HepG2 (cell line): ENCODE results near the gene HEXD. TPM values are rescaled to one million over a fixed set of nuclear protein-coding genes. Genes with fewer than 3 reads are reported as not detected.

Experiments used
- ATAC-seq: fragments of 200-7000 bp; cut with Tn5 transposase; 3 replicates; pipeline ENCODE4 v1.9.1; 2020; ENCODE audit warnings: mild to moderate bottlenecking, moderate library complexity
- BruUV-seq: library from RNA; stranded (reverse); fragments of 400-500 nt; replicated peaks from 2 replicates; lab custom pipeline; 2021; lab: Mats Ljungman, UMichigan
- CTCF ChIA-PET: fragments of 300-600 bp; formaldehyde crosslinking; extraction: SDS; loops from one replicate; lab custom pipeline; 2021; ENCODE audit warnings: low total read pairs, inconsistent platforms, low intra/inter-chr PET ratio; lab: Yijun Ruan, JAX
- POLR2A ChIA-PET: fragments of 350-600 bp; sonication (Branson Sonifier 250); formaldehyde crosslinking; loops from one replicate; lab custom pipeline; 2020; ENCODE audit warnings: antibody characterized with exemption, inconsistent platforms; lab: Yijun Ruan, JAX
- DNase-seq: peaks from one replicate; pipeline ENCODE4 v3.0.0-alpha.2; 2015; ENCODE audit warnings: low spot score
- FAIRE-seq: peaks from 3 replicates; lab custom pipeline; 2011; peaks lifted over from hg19 to GRCh38; lab: Jason Lieb, UNC
- H2AFZ ChIP-seq: one replicate; pipeline ENCODE4 v1.6.1; 2011; ENCODE audit warnings: low read length, inconsistent platforms
- H3K27ac ChIP-seq: fragments of 300-600 bp; 3 replicates; pipeline ENCODE4 v1.8.0; 2011; ENCODE audit warnings: mixed run types, mild to moderate bottlenecking, mixed read lengths, low read length, inconsistent platforms; ENCODE audit not compliant: insufficient read depth; ENCODE audit errors: extremely low read length
- H3K27me3 ChIP-seq, 2 experiments: fragments of 200-600 bp in 1 of 2; 2 replicates in 1 of 2; 3 replicates in 1 of 2; pipeline versions ENCODE4 v1.6.0 to v1.8.0; 2011; ENCODE audit warnings: low read length in 2 of 2, mild to moderate bottlenecking in 2 of 2, moderate library complexity in 2 of 2, inconsistent platforms in 1 of 2; ENCODE audit not compliant: insufficient read depth in 2 of 2, control insufficient read depth in 1 of 2
- H3K36me3 ChIP-seq, 2 experiments: fragments of 200-600 bp in 1 of 2; replicated peaks in 1 of 2; 2 replicates in 1 of 2; 3 replicates in 1 of 2; pipeline versions ENCODE4 v1.5.1 to v1.8.0; 2011; ENCODE audit warnings: low read length in 2 of 2, inconsistent platforms in 1 of 2; ENCODE audit not compliant: insufficient read depth in 2 of 2, control insufficient read depth in 1 of 2
- H3K4me1 ChIP-seq: 2 replicates; pipeline ENCODE4 v1.5.1; 2012; ENCODE audit warnings: low read length, inconsistent platforms; ENCODE audit not compliant: insufficient read depth
- H3K4me2 ChIP-seq: 2 replicates; pipeline ENCODE4 v1.6.0; 2011; ENCODE audit warnings: low read depth, low read length, inconsistent platforms
- H3K4me3 ChIP-seq, 3 experiments: fragments of 200-600 bp in 1 of 3; sonication (generic), shearing (Covaris generic) in 1 of 3; replicated peaks in 1 of 3; 2 replicates each; pipeline ENCODE4 v1.5.1; 2011 to 2016; ENCODE audit warnings: low read length in 3 of 3, inconsistent platforms in 2 of 3, low read depth in 2 of 3, mild to moderate bottlenecking in 2 of 3, control low read depth in 1 of 3, mixed read lengths in 1 of 3; ENCODE audit not compliant: insufficient read depth in 1 of 3
- H3K79me2 ChIP-seq: one replicate; pipeline ENCODE4 v1.6.1; 2011; ENCODE audit warnings: low read length, inconsistent platforms; ENCODE audit not compliant: insufficient read depth
- H3K9ac ChIP-seq: 2 replicates; pipeline ENCODE4 v1.6.0; 2011; ENCODE audit warnings: mild to moderate bottlenecking, low read depth, low read length, inconsistent platforms; ENCODE audit not compliant: insufficient read depth
- H3K9me3 ChIP-seq: 2 replicates; pipeline ENCODE4 v1.5.1; 2012; ENCODE audit warnings: mild to moderate bottlenecking, low read length
- H4K20me1 ChIP-seq: 2 replicates; pipeline ENCODE4 v1.6.0; 2011; ENCODE audit warnings: inconsistent platforms, mild to moderate bottlenecking, low read length, moderate library complexity; ENCODE audit not compliant: insufficient read depth
- AGO2 ChIP-seq: fragments of 200-400 bp; formaldehyde crosslinking; optimal IDR thresholded peaks from 2 replicates; pipeline ENCODE3; 2017; ENCODE audit warnings: mild to moderate bottlenecking, low read depth, low read length, moderate library complexity
- NFE2L1 ChIP-seq: sonication (generic); formaldehyde crosslinking; IDR thresholded peaks from 2 replicates; pipeline ENCODE4 v1.4.0; 2020; ENCODE audit warnings: missing genetic modification reagents, mild to moderate bottlenecking, borderline replicate concordance
- POLR2AphosphoS5 ChIP-seq: IDR thresholded peaks from 2 replicates; pipeline ENCODE4 v1.6.1; 2012; ENCODE audit warnings: low read depth, low read length
- RCOR2 ChIP-seq: IDR thresholded peaks from 2 replicates; pipeline ENCODE4 v1.6.1; 2016; ENCODE audit warnings: missing biosample characterization, missing genetic modification reagents
- REXO4 ChIP-seq: sonication (generic); formaldehyde crosslinking; IDR thresholded peaks from 2 replicates; pipeline ENCODE4 v1.8.0; 2022; ENCODE audit warnings: missing genetic modification reagents, mild to moderate bottlenecking, borderline replicate concordance
- ZBTB38 ChIP-seq: sonication (generic); formaldehyde crosslinking; IDR thresholded peaks from 2 replicates; pipeline ENCODE4 v1.5.1; 2020; ENCODE audit warnings: mild to moderate bottlenecking, missing genetic modification reagents
- ZNF841 ChIP-seq: sonication (generic); formaldehyde crosslinking; IDR thresholded peaks from 2 replicates; pipeline ENCODE4 v1.8.1; 2023; ENCODE audit warnings: missing genetic modification reagents, borderline replicate concordance
- WGBS: methylation state at CpG from one replicate; pipeline ENCODE4 v1.1.6; 2017; ENCODE audit warnings: low lambda C conversion rate; 5-methylcytosine and 5-hydroxymethylcytosine counted together
- in situ Hi-C: cut with HindIII; loops from 2 replicates; pipeline ENCODE4 v1.10.0; 2017; ENCODE audit warnings: low pct_unique_long_range_greater_than_20kb; ENCODE audit not compliant: extremely low pct_ligation_motif_present
- intact Hi-C: fragments of 100-400 bp; cut with micrococcal nuclease; formaldehyde crosslinking; loops from one replicate; pipeline ENCODE4 v1.10.0; 2022; ENCODE audit not compliant: unreplicated experiment
- polyA plus RNA-seq, 8 experiments: library from polyadenylated mRNA; depleted of rRNA in 3 of 8; stranded (reverse) in 7 of 8; unstranded in 1 of 8; fragments of >200 nt; fragmentation: Illumina TruSeq in 4 of 8; extraction: Trizol in 4 of 8; gene quantifications; 2 replicates each; pipeline versions ENCODE4 v1.2.1 to v1.2.3, GENCODE V29; 2011 to 2016; ENCODE audit warnings: low read depth in 4 of 8, missing spikeins in 1 of 8, mixed read lengths in 1 of 8; ENCODE audit not compliant: insufficient read depth in 1 of 8
- total RNA-seq, 5 experiments: library from RNA; depleted of rRNA; stranded (reverse); fragments of >200 nt; fragmentation: Illumina TruSeq; extraction: Trizol; gene quantifications; 2 replicates each; pipeline ENCODE4 v1.2.3, GENCODE V29; 2016; ENCODE audit warnings: low read depth in 1 of 5
- TF ChIP-seq, protein P1 (sequence below): sonication (generic); formaldehyde crosslinking; IDR thresholded peaks from 2 replicates; pipeline ENCODE4 v1.5.1; 2020; ENCODE audit warnings: mild to moderate bottlenecking, missing genetic modification reagents
- TF ChIP-seq, protein P2 (sequence below): sonication (generic); formaldehyde crosslinking; IDR thresholded peaks from 2 replicates; pipeline ENCODE4 v1.5.0; 2020; ENCODE audit warnings: missing genetic modification reagents, mild to moderate bottlenecking, borderline replicate concordance
- TF ChIP-seq, protein P3 (sequence below): IDR thresholded peaks from 2 replicates; pipeline ENCODE4 v1.6.1; 2018; ENCODE audit warnings: missing genetic modification reagents, mild to moderate bottlenecking, missing compliant biosample characterization

The HEXD gene
- total and polyA plus RNA-seq, 2 of the 13 experiments (the other 11 are each of a cell fraction or from before 2014, with no cell fraction given), result 22.3 to 41.8 TPM

DNA sequence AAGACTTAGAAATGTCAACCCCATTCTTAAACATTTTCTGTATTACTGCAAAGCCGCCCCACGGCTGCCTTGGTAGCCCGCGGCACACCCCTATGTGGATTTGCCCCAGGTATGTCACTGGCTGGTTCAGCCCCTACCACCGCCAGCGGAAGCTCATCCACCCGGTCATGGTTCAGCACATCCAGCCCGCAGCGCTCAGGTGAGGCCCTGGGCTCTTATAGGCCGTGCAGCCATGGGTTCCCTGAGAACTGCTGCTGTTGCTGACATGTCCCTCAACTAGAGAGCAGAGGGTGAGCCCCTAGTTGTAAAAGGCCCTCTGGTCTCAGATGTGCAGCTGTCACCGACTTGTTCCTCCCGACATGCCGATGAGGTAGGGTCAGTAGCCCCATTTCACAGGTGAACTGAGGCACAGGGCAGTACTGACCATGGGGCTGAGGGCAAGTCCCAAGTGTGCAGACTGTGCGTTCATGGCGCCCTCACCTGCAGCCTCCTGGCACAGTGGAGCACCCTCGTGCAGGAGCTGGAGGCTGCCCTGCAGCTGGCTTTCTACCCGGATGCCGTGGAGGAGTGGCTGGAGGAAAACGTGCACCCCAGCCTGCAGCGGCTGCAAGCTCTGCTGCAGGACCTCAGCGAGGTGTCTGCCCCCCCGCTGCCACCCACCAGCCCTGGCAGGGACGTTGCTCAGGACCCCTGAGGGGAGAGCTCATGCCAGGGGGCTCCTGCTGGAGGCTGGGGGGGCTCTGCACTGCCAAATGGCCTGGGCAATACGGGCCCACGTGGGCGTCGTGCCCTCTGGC is 23.7 kb downstream of the HEXD start:
- 97% methylated on average over 24 of the region's 27 CpGs for WGBS
- Histone ChIP-seq H3K27ac (no peak overlapping the region), H3K4me3 (no peak overlapping the region), H3K79me2 (no peaks in the 10 kb centered on the region), H3K4me2 (no peak overlapping the region), H3K9me3 (no peaks in the 10 kb centered on the region), H3K4me1 (no peaks in the 10 kb centered on the region), H3K9ac (no peak overlapping the region), H2AFZ (no peak overlapping the region), H3K27me3 (no peaks in the 10 kb centered on the region), H3K36me3 (peaks cover 9% of the 10 kb centered on the region in 2 experiments), H4K20me1 (no peaks in the 10 kb centered on the region)
- in situ Hi-C loops (no loop called here), intact Hi-C loops (no loop called here)
- no peak for ATAC-seq
- FAIRE-seq, result no peak
- CTCF ChIA-PET, result no interaction called here
- BruUV-seq, result no TSS peak
- DNase-seq, result no peak
- POLR2A ChIA-PET, result interaction anchor here (0.6 kb wide), 1 partner anchor 170 kb away, joined by 3 read pairs; no protein-coding TSS in a partner anchor
- TF ChIP-seq ZNF841 (CRISPR knock-in tag), result no peak
- TF ChIP-seq NFE2L1, result no peak
- TF ChIP-seq ZBTB38, result no peak
- TF ChIP-seq RCOR2 (CRISPR knock-in tag), result no peak
- TF ChIP-seq REXO4, result no peak
- TF ChIP-seq, protein P1, sequence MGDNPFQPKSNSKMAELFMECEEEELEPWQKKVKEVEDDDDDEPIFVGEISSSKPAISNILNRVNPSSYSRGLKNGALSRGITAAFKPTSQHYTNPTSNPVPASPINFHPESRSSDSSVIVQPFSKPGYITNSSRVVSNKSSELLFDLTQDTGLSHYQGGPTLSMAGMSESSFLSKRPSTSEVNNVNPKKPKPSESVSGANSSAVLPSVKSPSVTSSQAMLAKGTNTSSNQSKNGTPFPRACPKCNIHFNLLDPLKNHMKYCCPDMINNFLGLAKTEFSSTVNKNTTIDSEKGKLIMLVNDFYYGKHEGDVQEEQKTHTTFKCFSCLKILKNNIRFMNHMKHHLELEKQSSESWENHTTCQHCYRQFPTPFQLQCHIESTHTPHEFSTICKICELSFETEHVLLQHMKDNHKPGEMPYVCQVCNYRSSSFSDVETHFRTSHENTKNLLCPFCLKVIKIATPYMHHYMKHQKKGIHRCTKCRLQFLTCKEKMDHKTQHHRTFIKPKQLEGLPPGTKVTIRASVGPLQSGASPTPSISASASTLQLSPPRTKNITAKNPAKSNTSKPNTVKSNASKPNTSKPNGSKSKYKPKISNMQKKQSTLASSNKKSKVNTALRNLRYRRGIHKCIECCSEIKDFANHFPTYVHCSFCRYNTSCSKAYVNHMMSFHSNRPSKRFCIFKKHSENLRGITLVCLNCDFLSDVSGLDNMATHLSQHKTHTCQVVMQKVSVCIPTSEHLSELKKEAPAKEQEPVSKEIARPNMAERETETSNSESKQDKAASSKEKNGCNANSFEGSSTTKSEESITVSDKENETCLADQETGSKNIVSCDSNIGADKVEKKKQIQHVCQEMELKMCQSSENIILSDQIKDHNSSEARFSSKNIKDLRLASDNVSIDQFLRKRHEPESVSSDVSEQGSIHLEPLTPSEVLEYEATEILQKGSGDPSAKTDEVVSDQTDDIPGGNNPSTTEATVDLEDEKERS (CRISPR knock-in tag), result no peak
- peak; percentile 48; the same call in 1 of the 2 replicates for TF ChIP-seq POLR2AphosphoS5
- TF ChIP-seq, protein P2, sequence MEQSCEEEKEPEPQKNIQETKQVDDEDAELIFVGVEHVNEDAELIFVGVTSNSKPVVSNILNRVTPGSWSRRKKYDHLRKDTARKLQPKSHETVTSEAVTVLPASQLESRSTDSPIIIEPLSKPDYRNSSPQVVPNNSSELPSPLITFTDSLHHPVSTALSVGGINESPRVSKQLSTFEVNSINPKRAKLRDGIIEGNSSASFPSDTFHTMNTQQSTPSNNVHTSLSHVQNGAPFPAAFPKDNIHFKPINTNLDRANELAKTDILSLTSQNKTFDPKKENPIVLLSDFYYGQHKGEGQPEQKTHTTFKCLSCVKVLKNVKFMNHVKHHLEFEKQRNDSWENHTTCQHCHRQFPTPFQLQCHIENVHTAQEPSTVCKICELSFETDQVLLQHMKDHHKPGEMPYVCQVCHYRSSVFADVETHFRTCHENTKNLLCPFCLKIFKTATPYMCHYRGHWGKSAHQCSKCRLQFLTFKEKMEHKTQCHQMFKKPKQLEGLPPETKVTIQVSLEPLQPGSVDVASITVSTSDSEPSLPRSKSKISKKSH (CRISPR knock-in tag), result 0 out of 2 replicates have a peak, but pooled peaks have one; percentile 57
- TF ChIP-seq AGO2, result peak; percentile 96
- TF ChIP-seq, protein P3, sequence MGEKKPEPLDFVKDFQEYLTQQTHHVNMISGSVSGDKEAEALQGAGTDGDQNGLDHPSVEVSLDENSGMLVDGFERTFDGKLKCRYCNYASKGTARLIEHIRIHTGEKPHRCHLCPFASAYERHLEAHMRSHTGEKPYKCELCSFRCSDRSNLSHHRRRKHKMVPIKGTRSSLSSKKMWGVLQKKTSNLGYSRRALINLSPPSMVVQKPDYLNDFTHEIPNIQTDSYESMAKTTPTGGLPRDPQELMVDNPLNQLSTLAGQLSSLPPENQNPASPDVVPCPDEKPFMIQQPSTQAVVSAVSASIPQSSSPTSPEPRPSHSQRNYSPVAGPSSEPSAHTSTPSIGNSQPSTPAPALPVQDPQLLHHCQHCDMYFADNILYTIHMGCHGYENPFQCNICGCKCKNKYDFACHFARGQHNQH (CRISPR knock-in tag), result no peak
